HG02571 (cell line): ENCODE results near the gene RAB7A.
"Not testable (repeated sequence)": the region's sequence is repeated elsewhere in the genome, so short reads cannot be mapped to it uniquely, and the experiment has no call there.

Experiments used
- ATAC-seq: cut with Tn5 transposase; IDR thresholded peaks from one replicate; pipeline ENCODE4 v1.9.1; 2021; ENCODE audit warnings: mild to moderate bottlenecking, moderate library complexity; ENCODE audit not compliant: unreplicated experiment

Gene RAB7A

GRCh38 chr3:128749561-128749960 is 23.6 kb downstream of the RAB7A start:
- not testable (repeated sequence) for ATAC-seq

- no peak for ATAC-seq
These were observed 27.7 kb downstream of the RAB7A start for GRCh38 chr3:128753715-128754114.

- ATAC-seq, result no peak
These were observed 34.1 kb downstream of the RAB7A start for GRCh38 chr3:128760042-128760441.

- no peak for ATAC-seq
These were observed 34.9 kb downstream of the RAB7A start for GRCh38 chr3:128760881-128761280.

- ATAC-seq, result no peak
These were observed 35.4 kb downstream of the RAB7A start for GRCh38 chr3:128761392-128761791.

GRCh38 chr3:128763967-128764366 is 38.0 kb downstream of the RAB7A start:
- no peak for ATAC-seq

GRCh38 chr3:128764863-128765262 is 38.9 kb downstream of the RAB7A start:
- no peak for ATAC-seq

- no peak for ATAC-seq
These were observed 41.2 kb downstream of the RAB7A start for GRCh38 chr3:128767094-128767750.

GRCh38 chr3:128768471-128768870 is 42.5 kb downstream of the RAB7A start:
- no peak for ATAC-seq

GRCh38 chr3:128770387-128770786 is 44.4 kb downstream of the RAB7A start:
- no peak for ATAC-seq

GRCh38 chr3:128773189-128773588 is 47.2 kb downstream of the RAB7A start:
- not testable (repeated sequence) for ATAC-seq

GRCh38 chr3:128773592-128773991 is 47.6 kb downstream of the RAB7A start:
- not testable (repeated sequence) for ATAC-seq

- ATAC-seq, result no peak
These were observed 49.3 kb downstream of the RAB7A start for GRCh38 chr3:128775241-128775640.

- ATAC-seq, result no peak
These were observed 50.0 kb downstream of the RAB7A start for GRCh38 chr3:128775906-128776542.

GRCh38 chr3:128780101-128780837 is 54.3 kb downstream of the RAB7A start:
- no peak for ATAC-seq

GRCh38 chr3:128781164-128781563 is 55.2 kb downstream of the RAB7A start:
- ATAC-seq, result no peak

- no peak for ATAC-seq
These were observed 56.5 kb downstream of the RAB7A start for GRCh38 chr3:128782282-128783146.

GRCh38 chr3:128783774-128784173 is 57.8 kb downstream of the RAB7A start:
- ATAC-seq, result no peak

- ATAC-seq, result no peak
These were observed 58.2 kb downstream of the RAB7A start for GRCh38 chr3:128784232-128784631.

- no peak for ATAC-seq
These were observed 58.9 kb downstream of the RAB7A start for GRCh38 chr3:128784843-128785242.

- no peak for ATAC-seq
These were observed 60.5 kb downstream of the RAB7A start for GRCh38 chr3:128786434-128787020.
